Activated CD8-positive, alpha-beta T cell treated with anti-CD3 and anti-CD28 coated beads for 36 hours (primary cell): ENCODE results near the gene GNB2. TPM values are rescaled to one million over a fixed set of nuclear protein-coding genes. Genes with fewer than 3 reads are reported as not detected.

Experiments used
- total RNA-seq, 2 experiments: library from RNA; stranded (reverse); gene quantifications; one replicate each; pipeline ENCODE4 v1.2.3, GENCODE V29; 2021

GNB2 gene
- total RNA-seq, 2 experiments from 2014 or later, result 192 TPM

Other genes starting within 250 kb of the GNB2 start
- gene ZCWPW1, start 245.0 kb upstream of the GNB2 start, total RNA-seq, result 1 to 10 TPM; 2.5 to 3.6 TPM
- 10 to 100 TPM; 38.3 to 38.8 TPM for gene MEPCE, start 243.9 kb upstream of the GNB2 start, total RNA-seq
- 10 to 100 TPM; 63.4 to 67.8 TPM for gene PPP1R35, start 237.2 kb upstream of the GNB2 start, total RNA-seq
- gene SPACDR, start 209.5 kb upstream of the GNB2 start, total RNA-seq, result 1 to 10 TPM; 3.7 to 4.6 TPM
- gene TSC22D4, start 194.5 kb upstream of the GNB2 start, total RNA-seq, result 10 to 100 TPM; 92.6 to 94.2 TPM
- under 1 TPM; 0.32 to 0.38 TPM for gene NYAP1, start 189.8 kb upstream of the GNB2 start, total RNA-seq
- 10 to 100 TPM; 45.6 to 45.8 TPM for gene AGFG2, start 134.5 kb upstream of the GNB2 start, total RNA-seq
- gene SAP25, start 99.8 kb upstream of the GNB2 start, total RNA-seq, result 10 to 100 TPM in 1 of 2 experiments, 1 to 10 TPM in 1; 9.9 to 12.8 TPM
- 10 to 100 TPM; 77.7 to 78.7 TPM for gene LRCH4, start 87.6 kb upstream of the GNB2 start, total RNA-seq
- gene FBXO24, start 87.4 kb upstream of the GNB2 start, total RNA-seq, result 1 to 10 TPM; 1.4 to 1.5 TPM
- 1 to 10 TPM; 3.9 to 4.6 TPM for gene PCOLCE, start 71.4 kb upstream of the GNB2 start, total RNA-seq
- gene MOSPD3, start 61.2 kb upstream of the GNB2 start, total RNA-seq, result 10 to 100 TPM in 1 of 2 experiments, 1 to 10 TPM in 1; 9.6 to 10.5 TPM
- gene TFR2, start 32.2 kb upstream of the GNB2 start, total RNA-seq, result 10 to 100 TPM; 11.3 to 11.9 TPM
- not detected for gene ACTL6B, start 17.3 kb upstream of the GNB2 start, total RNA-seq
- 10 to 100 TPM; 36.9 to 41.5 TPM for gene GIGYF1, start 20.5 kb downstream of the GNB2 start, total RNA-seq
- 10 to 100 TPM; 47.4 to 48.1 TPM for gene POP7, start 32.4 kb downstream of the GNB2 start, total RNA-seq
- not detected for gene EPO, start 46.7 kb downstream of the GNB2 start, total RNA-seq
- gene ZAN, start 59.9 kb downstream of the GNB2 start, total RNA-seq, result not detected
- gene EPHB4, start 153.8 kb downstream of the GNB2 start, total RNA-seq, result 1 to 10 TPM; 4.8 to 5.8 TPM
- 10 to 100 TPM; 10.2 to 11.3 TPM for gene SLC12A9, start 179.0 kb downstream of the GNB2 start, total RNA-seq
- 10 to 100 TPM; 27.5 to 28.4 TPM for gene TRIP6, start 193.6 kb downstream of the GNB2 start, total RNA-seq
- gene SRRT, start 201.4 kb downstream of the GNB2 start, total RNA-seq, result 100 to 1,000 TPM; 211 to 239 TPM
- 1 to 10 TPM; 2.1 to 2.2 TPM for gene UFSP1, start 216.0 kb downstream of the GNB2 start, total RNA-seq
- under 1 TPM in 1 of 2 experiments, not detected in 1; 0.25 TPM for gene ACHE, start 222.1 kb downstream of the GNB2 start, total RNA-seq